ENCODE results near the gene CHST8. TPM values are rescaled to one million over a fixed set of nuclear protein-coding genes. Genes with fewer than 3 reads are reported as not detected.

Gene CHST8
- total RNA-seq, 1 donor from 2014 or later = 0.96 TPM

DNA sequence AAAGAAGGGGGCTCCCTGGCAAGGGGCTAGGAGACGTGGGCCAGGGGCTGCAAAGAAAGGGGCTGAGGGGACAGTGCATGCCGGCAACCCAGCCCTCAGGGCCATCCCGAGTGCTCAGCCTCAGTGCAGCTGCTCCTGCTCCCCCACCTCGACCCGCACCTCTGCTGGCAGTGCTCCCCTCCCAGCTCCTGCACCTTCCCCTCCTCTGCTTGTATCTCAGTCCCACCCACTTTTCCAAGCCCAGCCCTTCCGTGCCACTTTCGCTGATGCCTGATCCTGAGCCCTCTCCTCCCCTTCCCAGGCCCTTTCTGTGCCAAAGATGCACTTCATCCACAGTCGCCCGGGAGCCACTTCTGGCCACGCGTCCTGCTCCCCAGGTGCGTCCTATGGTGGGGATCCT is 105.0 kb downstream of the CHST8 start:
- no peak for DNase-seq (ENCODE audit: low read depth, low spot score)
- H3K27ac Mint-ChIP-seq (ENCODE audit: unreplicated experiment) = no peak overlapping the region
- TF ChIP-seq, protein P1, sequence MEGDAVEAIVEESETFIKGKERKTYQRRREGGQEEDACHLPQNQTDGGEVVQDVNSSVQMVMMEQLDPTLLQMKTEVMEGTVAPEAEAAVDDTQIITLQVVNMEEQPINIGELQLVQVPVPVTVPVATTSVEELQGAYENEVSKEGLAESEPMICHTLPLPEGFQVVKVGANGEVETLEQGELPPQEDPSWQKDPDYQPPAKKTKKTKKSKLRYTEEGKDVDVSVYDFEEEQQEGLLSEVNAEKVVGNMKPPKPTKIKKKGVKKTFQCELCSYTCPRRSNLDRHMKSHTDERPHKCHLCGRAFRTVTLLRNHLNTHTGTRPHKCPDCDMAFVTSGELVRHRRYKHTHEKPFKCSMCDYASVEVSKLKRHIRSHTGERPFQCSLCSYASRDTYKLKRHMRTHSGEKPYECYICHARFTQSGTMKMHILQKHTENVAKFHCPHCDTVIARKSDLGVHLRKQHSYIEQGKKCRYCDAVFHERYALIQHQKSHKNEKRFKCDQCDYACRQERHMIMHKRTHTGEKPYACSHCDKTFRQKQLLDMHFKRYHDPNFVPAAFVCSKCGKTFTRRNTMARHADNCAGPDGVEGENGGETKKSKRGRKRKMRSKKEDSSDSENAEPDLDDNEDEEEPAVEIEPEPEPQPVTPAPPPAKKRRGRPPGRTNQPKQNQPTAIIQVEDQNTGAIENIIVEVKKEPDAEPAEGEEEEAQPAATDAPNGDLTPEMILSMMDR (conservative IDR thresholded peaks at IDR 0.05) = no peak
- H3K4me1 Mint-ChIP-seq = no peaks in the 10 kb centered on the region
- no peaks in the 10 kb centered on the region for H3K9me3 Mint-ChIP-seq
- peaks cover 35% of the 10 kb centered on the region for H3K27me3 Mint-ChIP-seq (ENCODE audit: low read depth)
- no peak overlapping the region for H3K4me3 Mint-ChIP-seq
- no peaks in the 10 kb centered on the region for H3K36me3 Mint-ChIP-seq (ENCODE audit: low read depth)

- TF ChIP-seq, protein P1 (conservative IDR thresholded peaks at IDR 0.05) = no peak
- peak overlapping the region; percentile 27 for H3K27ac Mint-ChIP-seq (ENCODE audit: unreplicated experiment)
- H3K27me3 Mint-ChIP-seq (ENCODE audit: low read depth) = peaks cover 39% of the 10 kb centered on the region
- H3K4me1 Mint-ChIP-seq = no peaks in the 10 kb centered on the region
- no peaks in the 10 kb centered on the region for H3K9me3 Mint-ChIP-seq
- no peak for DNase-seq (ENCODE audit: low read depth, low spot score)
- no peak overlapping the region for H3K4me3 Mint-ChIP-seq
- no peaks in the 10 kb centered on the region for H3K36me3 Mint-ChIP-seq (ENCODE audit: low read depth)
These were observed 105.7 kb downstream of the CHST8 start for GRCh38 chr19:33727331-33727998.

- Mint-ChIP-seq H3K4me1 (no peaks in the 10 kb centered on the region), H3K36me3 (ENCODE audit: low read depth) (no peaks in the 10 kb centered on the region), H3K9me3 (no peaks in the 10 kb centered on the region), H3K27ac (ENCODE audit: unreplicated experiment) (no peak overlapping the region), H3K27me3 (ENCODE audit: low read depth) (peaks cover 35% of the 10 kb centered on the region), H3K4me3 (no peak overlapping the region)
- no peak for DNase-seq (ENCODE audit: low read depth, low spot score)
- TF ChIP-seq, protein P1 (conservative IDR thresholded peaks at IDR 0.05) = no peak
These were observed 106.4 kb downstream of the CHST8 start for GRCh38 chr19:33728141-33728540.

GRCh38 chr19:33730858-33731607 is 109.3 kb downstream of the CHST8 start:
- H3K27ac Mint-ChIP-seq (ENCODE audit: unreplicated experiment) = no peak overlapping the region
- H3K27me3 Mint-ChIP-seq (ENCODE audit: low read depth) = peaks cover 53% of the 10 kb centered on the region
- no peaks in the 10 kb centered on the region for H3K9me3 Mint-ChIP-seq
- H3K4me1 Mint-ChIP-seq = no peaks in the 10 kb centered on the region
- no peak for DNase-seq (ENCODE audit: low read depth, low spot score)
- TF ChIP-seq, protein P1 (conservative IDR thresholded peaks at IDR 0.05) = no peak
- no peak overlapping the region for H3K4me3 Mint-ChIP-seq
- H3K36me3 Mint-ChIP-seq (ENCODE audit: low read depth) = no peaks in the 10 kb centered on the region

DNA sequence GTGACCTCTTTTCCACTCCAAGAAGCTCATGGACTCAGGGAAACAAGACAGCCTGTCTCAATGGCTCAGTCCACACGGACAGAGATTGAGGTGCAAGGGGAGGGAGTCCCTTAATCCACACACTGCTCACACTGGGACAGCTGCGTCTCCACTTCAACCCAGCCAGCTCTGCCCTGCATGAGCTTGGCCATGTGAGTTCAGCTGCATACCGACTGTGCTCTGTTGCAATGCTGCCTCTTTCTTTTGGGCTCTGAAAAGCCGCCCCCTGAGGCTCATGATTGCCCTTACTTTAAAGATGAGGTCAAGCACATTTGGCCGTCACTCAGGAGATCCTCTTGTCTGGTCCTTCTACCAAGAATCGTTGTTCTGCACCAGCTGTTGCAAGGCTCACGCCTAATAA is 110.1 kb downstream of the CHST8 start:
- no peaks in the 10 kb centered on the region for H3K36me3 Mint-ChIP-seq (ENCODE audit: low read depth)
- DNase-seq (ENCODE audit: low read depth, low spot score) = no peak
- peaks cover 60% of the 10 kb centered on the region for H3K27me3 Mint-ChIP-seq (ENCODE audit: low read depth)
- no peak overlapping the region for H3K27ac Mint-ChIP-seq (ENCODE audit: unreplicated experiment)
- H3K9me3 Mint-ChIP-seq = no peaks in the 10 kb centered on the region
- no peak overlapping the region for H3K4me3 Mint-ChIP-seq
- no peaks in the 10 kb centered on the region for H3K4me1 Mint-ChIP-seq
- TF ChIP-seq, protein P1 (conservative IDR thresholded peaks at IDR 0.05) = no peak

All from neural crest cell (in vitro differentiated cells).